ENCODE measurements around the gene ARMH2.

DNA sequence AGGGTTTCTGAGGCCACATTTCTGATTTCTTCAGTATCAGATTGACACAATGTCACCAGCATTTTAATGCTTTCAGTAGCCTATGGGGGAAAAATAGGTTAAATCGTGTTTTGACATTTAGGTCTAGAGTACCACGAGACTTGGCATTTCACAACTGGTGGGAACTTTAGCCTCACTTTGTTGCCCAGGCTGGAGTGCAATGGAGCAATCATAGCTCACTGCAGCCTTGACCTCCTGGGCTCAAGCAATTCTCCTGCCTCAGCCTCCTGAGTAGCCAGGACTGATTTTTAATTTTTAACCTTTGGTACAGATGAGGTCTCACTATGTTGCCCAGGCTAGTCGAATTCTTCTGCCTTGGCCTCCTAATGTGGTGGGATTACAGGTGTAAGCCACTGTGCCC is 11.0 kb upstream of the ARMH2 start:
- no peak for TF ChIP-seq POLR2A (IDR thresholded peaks at IDR 0.05)
- TF ChIP-seq, protein P1, sequence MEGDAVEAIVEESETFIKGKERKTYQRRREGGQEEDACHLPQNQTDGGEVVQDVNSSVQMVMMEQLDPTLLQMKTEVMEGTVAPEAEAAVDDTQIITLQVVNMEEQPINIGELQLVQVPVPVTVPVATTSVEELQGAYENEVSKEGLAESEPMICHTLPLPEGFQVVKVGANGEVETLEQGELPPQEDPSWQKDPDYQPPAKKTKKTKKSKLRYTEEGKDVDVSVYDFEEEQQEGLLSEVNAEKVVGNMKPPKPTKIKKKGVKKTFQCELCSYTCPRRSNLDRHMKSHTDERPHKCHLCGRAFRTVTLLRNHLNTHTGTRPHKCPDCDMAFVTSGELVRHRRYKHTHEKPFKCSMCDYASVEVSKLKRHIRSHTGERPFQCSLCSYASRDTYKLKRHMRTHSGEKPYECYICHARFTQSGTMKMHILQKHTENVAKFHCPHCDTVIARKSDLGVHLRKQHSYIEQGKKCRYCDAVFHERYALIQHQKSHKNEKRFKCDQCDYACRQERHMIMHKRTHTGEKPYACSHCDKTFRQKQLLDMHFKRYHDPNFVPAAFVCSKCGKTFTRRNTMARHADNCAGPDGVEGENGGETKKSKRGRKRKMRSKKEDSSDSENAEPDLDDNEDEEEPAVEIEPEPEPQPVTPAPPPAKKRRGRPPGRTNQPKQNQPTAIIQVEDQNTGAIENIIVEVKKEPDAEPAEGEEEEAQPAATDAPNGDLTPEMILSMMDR (IDR thresholded peaks at IDR 0.05) = no peak
